Activated CD8-positive, alpha-beta memory T cell treated with anti-CD3 and anti-CD28 coated beads, Interleukin-2, amount 50 U/mL, for 1 hour (primary cell): ENCODE measurements around the gene ENTREP3.

Source experiments
- DNase-seq: peaks from one replicate; pipeline ENCODE4 v3.0.0-alpha.2; 2020; ENCODE audit errors: extremely low read depth

The ENTREP3 gene

DNA sequence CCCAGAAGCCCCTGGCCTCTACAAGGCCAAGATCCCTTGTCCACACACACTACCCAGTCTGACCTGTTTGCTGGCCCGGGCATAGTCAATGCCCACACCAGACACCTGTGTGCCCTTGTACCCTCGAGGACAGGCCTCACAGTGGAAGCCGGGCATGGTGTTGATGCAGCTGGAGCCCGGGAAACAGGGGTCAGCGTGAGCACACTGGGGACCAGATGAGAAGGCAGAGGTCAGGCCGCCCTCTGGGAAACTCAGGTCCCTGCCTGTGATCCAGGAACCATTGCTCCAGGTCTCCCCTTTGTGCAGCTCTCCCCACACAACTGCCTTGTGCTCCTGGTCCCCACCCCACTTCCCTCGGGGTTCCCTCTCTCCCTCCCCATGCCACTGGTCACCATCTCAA lies 53.1 kb downstream of the ENTREP3 start:
- no peak for DNase-seq

DNA sequence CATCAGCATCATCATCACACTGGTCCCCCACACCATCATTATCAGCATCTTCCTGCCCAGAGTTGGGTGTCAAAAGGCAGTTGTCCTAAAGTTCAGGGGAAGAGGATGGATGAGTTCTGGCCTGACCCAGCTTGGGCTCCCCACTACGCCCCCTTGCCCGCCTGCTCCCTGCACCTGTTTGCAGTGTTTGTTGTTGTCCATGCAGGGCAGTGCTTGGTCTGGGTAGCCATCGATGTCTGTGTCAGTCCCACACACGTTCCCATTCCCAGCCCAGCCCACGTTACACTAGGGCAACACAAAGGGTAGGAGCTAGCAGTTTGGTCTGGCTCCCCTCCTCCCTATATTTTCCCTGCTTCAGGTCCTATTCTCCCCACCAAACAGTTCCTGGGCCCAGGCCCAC lies 54.4 kb downstream of the ENTREP3 start:
- DNase-seq = no peak

DNA sequence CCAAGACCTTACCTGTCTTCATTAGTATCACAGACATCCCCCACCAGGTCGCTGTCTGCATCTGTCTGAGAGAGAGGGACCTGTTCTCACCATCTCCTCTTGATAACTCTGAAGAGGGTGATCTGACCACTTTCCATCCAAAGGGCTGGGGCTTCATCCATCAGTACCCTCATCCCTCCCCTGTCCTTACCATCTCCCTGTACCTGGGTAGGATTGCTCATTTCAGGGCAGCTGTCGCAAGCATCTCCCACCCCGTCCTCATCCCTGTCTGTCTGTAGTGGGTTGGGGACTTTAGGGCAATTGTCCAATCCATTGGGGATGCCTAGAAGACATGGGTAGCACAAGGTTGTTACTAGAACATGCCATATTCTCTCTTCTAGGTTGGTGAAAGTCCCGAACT lies 55.5 kb downstream of the ENTREP3 start:
- no peak for DNase-seq

DNA sequence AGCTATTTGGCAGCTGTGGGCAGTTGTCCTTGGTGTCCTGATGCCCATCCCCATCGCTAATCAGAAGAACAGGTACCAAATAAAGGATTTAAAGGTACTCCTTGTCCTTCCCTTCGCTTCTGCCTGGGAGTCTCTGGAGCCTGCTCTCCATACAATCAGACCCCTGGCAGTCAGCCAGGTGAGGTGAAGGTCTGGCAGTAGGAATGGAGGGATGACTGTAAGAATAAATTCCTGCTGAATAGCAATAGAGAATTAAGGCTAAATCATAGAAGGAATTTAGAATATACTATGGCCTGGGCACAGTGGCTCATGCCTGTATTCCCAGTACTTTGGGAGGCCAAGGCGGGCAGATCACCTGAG lies 56.8 kb downstream of the ENTREP3 start:
- no peak for DNase-seq

DNA sequence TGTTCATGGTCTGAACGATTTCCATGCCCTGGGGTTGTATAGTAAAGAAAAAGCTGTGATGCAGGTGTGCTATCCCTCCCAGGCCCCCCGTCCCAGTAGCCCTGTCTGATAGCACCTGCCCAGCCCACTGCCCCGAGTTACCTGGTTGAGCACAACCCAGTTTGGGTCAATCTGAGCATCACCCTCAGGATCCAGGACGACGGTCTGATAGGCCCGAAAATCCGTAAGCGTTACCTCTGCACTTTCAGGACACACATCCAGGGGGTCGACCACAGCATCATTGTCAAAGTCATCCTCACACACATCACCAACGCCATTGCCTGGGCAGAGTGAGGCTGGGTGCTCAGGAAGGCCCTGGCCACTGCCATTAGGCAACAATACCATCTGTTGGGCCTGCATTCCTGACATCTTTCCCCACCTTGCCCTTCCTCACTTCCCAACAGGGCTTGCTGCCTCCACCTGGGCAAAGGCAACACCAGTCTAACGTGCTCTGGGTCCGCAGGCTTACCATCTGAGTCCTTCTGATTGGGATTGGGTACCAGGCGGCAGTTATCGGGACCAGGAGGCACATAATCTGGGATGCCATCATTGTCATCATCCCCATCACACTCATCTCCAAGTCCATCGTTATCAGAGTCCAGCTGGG lies 57.3 kb downstream of the ENTREP3 start:
- DNase-seq = no peak
